HG03442 (cell line): ENCODE measurements around the gene PCNT.
"Not testable (repeated sequence)": the region's sequence is repeated elsewhere in the genome, so short reads cannot be mapped to it uniquely, and the experiment has no call there.

Experiments used
- ATAC-seq: cut with Tn5 transposase; IDR thresholded peaks from one replicate; pipeline ENCODE4 v1.9.1; 2021; ENCODE audit warnings: mild to moderate bottlenecking, moderate library complexity; ENCODE audit not compliant: unreplicated experiment

Gene PCNT

DNA sequence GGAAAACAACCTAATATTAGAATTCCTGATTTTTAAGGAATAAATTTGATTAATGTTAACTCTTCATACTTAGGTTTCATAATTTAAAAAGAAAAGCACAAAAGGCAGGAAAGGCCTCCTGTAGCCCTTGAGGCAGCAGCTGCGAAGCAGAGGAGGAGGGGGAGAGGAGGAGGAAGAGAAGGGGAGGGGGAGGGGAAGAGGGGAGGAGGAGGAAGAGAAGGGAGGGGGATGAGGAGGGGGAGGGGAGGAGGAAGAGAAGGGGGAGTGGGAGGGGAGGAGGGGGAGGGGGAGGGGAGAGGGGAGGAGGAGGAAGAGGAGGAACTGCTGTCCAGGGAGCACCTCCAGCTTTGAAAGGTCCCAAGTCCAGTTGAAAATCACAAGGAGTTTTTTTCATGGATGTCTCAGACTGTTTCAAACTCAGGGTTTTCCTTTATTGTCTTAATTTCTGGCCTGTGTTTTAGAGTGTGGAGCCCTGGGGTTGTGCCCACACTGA lies 99.6 kb downstream of the PCNT start:
- no peak for ATAC-seq

DNA sequence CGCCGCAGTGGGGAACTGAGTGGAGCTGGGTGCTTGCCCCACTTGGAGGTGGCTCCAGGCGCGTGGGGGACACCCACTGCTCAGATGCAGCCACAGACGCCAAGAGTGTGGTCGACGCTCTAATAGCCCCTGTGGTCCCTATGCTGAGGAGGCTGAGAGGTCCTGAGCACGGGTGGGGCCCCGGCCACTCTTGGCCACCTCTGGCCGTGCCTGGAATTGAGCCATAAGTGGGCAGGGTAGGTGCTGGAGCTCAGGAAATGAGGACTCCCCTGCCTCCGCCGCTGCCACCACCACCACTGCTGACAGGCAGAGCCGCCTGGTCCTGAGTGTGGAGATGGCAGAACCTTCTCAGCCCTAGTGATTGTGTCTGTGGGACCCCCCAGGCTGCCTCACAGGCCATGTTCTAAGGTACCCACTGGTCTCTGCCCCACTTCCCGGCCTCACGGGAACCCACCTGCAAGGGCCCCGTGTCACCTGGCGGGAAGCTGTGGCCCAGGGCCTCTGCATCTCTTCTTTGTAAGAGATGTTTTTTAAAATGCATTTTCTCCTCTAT lies 100.2 kb downstream of the PCNT start:
- ATAC-seq = no peak

GRCh38 chr21:46424621-46425020 lies 100.7 kb downstream of the PCNT start:
- ATAC-seq = no peak

- ATAC-seq = no peak
These were observed 101.1 kb downstream of the PCNT start for GRCh38 chr21:46425041-46425440.

DNA sequence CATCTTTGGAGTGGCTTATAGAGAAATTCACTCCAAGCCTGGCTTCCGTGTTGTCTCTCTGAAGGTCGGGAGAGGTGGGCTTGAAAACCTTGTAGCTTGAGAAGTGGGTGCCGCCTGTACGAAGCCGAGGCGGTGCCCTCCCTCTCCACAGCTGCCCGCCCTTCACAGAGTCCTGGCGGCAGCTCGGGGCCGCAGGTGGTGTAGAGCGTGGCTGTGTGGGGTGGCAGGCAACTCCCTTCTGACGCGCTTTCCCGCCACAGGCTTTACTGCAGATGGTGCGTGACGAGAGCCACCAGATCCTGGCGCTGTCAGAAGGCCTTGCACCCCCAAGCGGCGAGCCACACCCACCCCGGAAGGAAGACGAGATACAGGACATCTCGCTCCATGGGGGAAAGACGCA lies 101.6 kb downstream of the PCNT start:
- ATAC-seq = no peak

- no peak for ATAC-seq
These were observed 102.5 kb downstream of the PCNT start for GRCh38 chr21:46426313-46427046.

GRCh38 chr21:46427516-46427915 lies 103.6 kb downstream of the PCNT start:
- no peak for ATAC-seq

GRCh38 chr21:46428286-46428685 lies 104.3 kb downstream of the PCNT start:
- no peak for ATAC-seq

GRCh38 chr21:46428987-46429710 lies 105.2 kb downstream of the PCNT start:
- ATAC-seq = no peak

GRCh38 chr21:46429754-46430681 lies 106.1 kb downstream of the PCNT start:
- ATAC-seq = no peak

GRCh38 chr21:46431448-46431847 lies 107.5 kb downstream of the PCNT start:
- ATAC-seq = no peak

GRCh38 chr21:46431884-46432488 lies 108.0 kb downstream of the PCNT start:
- ATAC-seq = no peak

GRCh38 chr21:46433116-46433515 lies 109.2 kb downstream of the PCNT start:
- not testable (repeated sequence) for ATAC-seq

GRCh38 chr21:46434322-46434958 lies 110.5 kb downstream of the PCNT start:
- no peak for ATAC-seq

- ATAC-seq = no peak
These were observed 111.9 kb downstream of the PCNT start for GRCh38 chr21:46435786-46436227.

DNA sequence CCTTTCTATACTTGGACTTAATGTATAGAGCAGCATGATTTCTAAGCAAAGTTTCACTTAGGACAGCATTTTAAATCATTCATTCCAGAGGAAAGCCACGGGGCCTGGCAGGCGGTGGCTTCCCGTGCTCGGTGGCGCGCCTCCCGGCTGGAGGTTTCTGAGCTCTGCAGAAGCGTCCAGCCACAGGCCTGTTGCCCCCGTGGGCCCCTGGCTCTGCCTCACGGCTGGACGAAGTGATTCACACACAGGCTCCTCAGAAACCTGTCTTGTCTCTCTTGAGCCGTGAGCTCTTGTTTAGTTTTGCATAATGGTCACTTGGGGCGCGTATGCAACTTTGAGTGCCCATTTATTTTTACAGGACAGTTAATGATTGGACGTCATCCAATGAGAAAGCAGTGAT lies 112.7 kb downstream of the PCNT start:
- no peak for ATAC-seq

- ATAC-seq = no peak
These were observed 113.1 kb downstream of the PCNT start for GRCh38 chr21:46437096-46437498.

GRCh38 chr21:46437511-46437910 lies 113.6 kb downstream of the PCNT start:
- no peak for ATAC-seq

DNA sequence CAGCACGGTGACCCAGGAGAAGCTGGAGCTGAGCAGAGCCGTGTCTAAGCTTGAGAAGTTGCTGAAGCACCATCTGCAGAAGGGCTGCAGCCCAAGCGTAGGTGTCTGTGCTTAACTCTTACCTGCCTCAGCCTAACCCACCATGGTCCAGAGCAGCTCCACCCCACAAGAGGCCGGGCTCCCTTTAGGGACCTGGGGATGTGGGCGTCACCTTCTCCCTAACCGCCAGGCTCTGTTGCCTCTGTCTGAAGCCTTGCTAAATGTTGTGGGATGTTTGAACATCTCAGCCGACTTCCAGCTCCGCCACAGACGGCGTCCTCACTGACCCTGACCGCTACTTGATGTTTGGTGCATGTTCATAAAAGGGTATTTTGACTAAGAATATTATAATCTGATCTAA lies 114.3 kb downstream of the PCNT start:
- ATAC-seq = no peak

DNA sequence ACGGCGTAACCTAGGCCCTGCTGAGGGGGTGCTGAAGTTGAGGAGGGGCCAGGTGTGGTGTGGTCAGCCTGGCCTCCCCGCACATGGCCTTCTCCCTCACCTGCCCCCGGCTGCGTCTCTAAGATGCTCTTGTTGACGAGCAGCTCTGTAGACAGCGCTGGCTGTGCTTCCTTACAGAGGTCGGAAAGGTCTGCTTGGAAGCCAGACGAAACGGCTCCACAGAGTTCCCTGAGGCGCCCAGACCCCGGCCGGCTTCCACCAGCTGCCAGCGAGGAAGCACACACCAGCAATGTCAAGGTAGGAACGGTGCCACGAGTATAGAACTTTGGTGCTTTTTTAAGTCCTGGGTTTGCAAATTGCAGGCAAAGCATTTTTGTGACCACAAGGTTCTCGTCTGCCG lies 116.0 kb downstream of the PCNT start:
- ATAC-seq = no peak
